Measurements from ENCODE around the gene ARL14EPL.

The ARL14EPL gene

GRCh38 chr5:116032094-116032517 is at the start of gene ARL14EPL:
TSS of gene ARL14EPL (plus strand) at chr5:116032472. CDS start at chr5:116051466, 18,994 bp downstream.
- DNase-seq (ENCODE audit: low read depth in 2 of 2) = peak; percentile 22 to 29

- DNase-seq (ENCODE audit: low read depth in 2 of 2) = no peak
These were observed 48.8 kb upstream of the ARL14EPL start for GRCh38 chr5:115983519-115983918.

- DNase-seq (ENCODE audit: low read depth in 2 of 2) = peak; percentile 35 to 37
These were observed 46.2 kb upstream of the ARL14EPL start for GRCh38 chr5:115985802-115986757.

GRCh38 chr5:115988002-115988401 is 44.3 kb upstream of the ARL14EPL start:
- no peak for DNase-seq (ENCODE audit: low read depth in 2 of 2)

GRCh38 chr5:115992848-115993350 is 39.4 kb upstream of the ARL14EPL start:
- no peak for DNase-seq (ENCODE audit: low read depth in 2 of 2)

GRCh38 chr5:115995351-115995750 is 36.9 kb upstream of the ARL14EPL start:
- DNase-seq (ENCODE audit: low read depth in 2 of 2) = no peak

- DNase-seq (ENCODE audit: low read depth in 2 of 2) = no peak
These were observed 30.0 kb upstream of the ARL14EPL start for GRCh38 chr5:116002116-116002906.

GRCh38 chr5:116004248-116004647 is 28.0 kb upstream of the ARL14EPL start:
- no peak for DNase-seq (ENCODE audit: low read depth in 2 of 2)

- no peak for DNase-seq (ENCODE audit: low read depth in 2 of 2)
These were observed 22.5 kb upstream of the ARL14EPL start for GRCh38 chr5:116009806-116010205.

- DNase-seq (ENCODE audit: low read depth in 2 of 2) = no peak
These were observed 21.2 kb upstream of the ARL14EPL start for GRCh38 chr5:116011046-116011445.

GRCh38 chr5:116013207-116013785 is 19.0 kb upstream of the ARL14EPL start:
- no peak for DNase-seq (ENCODE audit: low read depth in 2 of 2)

GRCh38 chr5:116013936-116014335 is 18.3 kb upstream of the ARL14EPL start:
- no peak for DNase-seq (ENCODE audit: low read depth in 2 of 2)

- DNase-seq (ENCODE audit: low read depth in 2 of 2) = no peak
These were observed 8.7 kb upstream of the ARL14EPL start for GRCh38 chr5:116023619-116024018.

- no peak for DNase-seq (ENCODE audit: low read depth in 2 of 2)
These were observed 6.4 kb upstream of the ARL14EPL start for GRCh38 chr5:116025866-116026265.

GRCh38 chr5:116032991-116033390 is 719 bp downstream of the ARL14EPL start:
- DNase-seq (ENCODE audit: low read depth in 2 of 2) = no peak

- no peak for DNase-seq (ENCODE audit: low read depth in 2 of 2)
These were observed 2.9 kb downstream of the ARL14EPL start for GRCh38 chr5:116035123-116035522.

GRCh38 chr5:116037236-116037822 is 5.1 kb downstream of the ARL14EPL start:
- DNase-seq (ENCODE audit: low read depth in 2 of 2) = no peak

- DNase-seq (ENCODE audit: low read depth in 2 of 2) = no peak
These were observed 6.5 kb downstream of the ARL14EPL start for GRCh38 chr5:116038817-116039216.

- no peak for DNase-seq (ENCODE audit: low read depth in 2 of 2)
These were observed 10.1 kb downstream of the ARL14EPL start for GRCh38 chr5:116042375-116042774.

- no peak for DNase-seq (ENCODE audit: low read depth in 2 of 2)
These were observed 11.8 kb downstream of the ARL14EPL start for GRCh38 chr5:116044073-116044472.

GRCh38 chr5:116045821-116046220 is 13.5 kb downstream of the ARL14EPL start:
- DNase-seq (ENCODE audit: low read depth in 2 of 2) = no peak

- no peak for DNase-seq (ENCODE audit: low read depth in 2 of 2)
These were observed 14.0 kb downstream of the ARL14EPL start for GRCh38 chr5:116046261-116046660.
